Neuron (in vitro differentiated cells): ENCODE measurements around the gene AFAP1.

Source experiments
- H2AFZ ChIP-seq: one replicate; pipeline ENCODE4 v1.6.1; 2013; ENCODE audit warnings: low read depth, mild to moderate bottlenecking, inconsistent platforms, low read length, moderate library complexity
- H3K27me3 ChIP-seq: one replicate; pipeline ENCODE4 v1.6.1; 2013; ENCODE audit warnings: low read length; ENCODE audit not compliant: insufficient read depth
- H3K36me3 ChIP-seq: one replicate; pipeline ENCODE4 v1.6.1; 2013; ENCODE audit warnings: low read length; ENCODE audit not compliant: insufficient read depth
- H3K4me1 ChIP-seq: one replicate; pipeline ENCODE4 v1.6.1; 2013; ENCODE audit warnings: low read length; ENCODE audit not compliant: insufficient read depth
- H3K4me3 ChIP-seq: 2 replicates; pipeline ENCODE4 v1.5.1; 2013; ENCODE audit warnings: mild to moderate bottlenecking, low read length, moderate library complexity
- H3K9me3 ChIP-seq: one replicate; pipeline ENCODE4 v1.6.1; 2013; ENCODE audit warnings: low read length

Gene AFAP1

DNA sequence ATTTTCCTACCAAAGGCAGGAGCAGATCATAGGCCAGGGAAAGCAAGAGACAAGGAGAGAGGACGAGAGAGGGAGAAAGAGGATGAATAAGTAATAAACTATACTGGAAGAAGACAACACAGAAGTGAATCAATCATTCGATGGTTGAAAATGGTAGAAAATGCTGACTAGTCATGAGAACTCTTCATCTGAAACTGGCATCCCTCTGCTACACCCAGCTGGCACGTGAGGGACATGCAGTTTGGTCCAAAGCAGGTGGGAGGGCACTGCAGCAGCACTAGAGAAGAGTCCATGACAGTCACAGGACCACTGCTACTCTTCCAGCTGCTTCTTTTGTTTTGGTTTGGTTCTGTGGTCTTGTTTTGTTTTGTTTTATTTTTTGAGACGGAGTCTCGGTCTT, 74.1 kb downstream of the AFAP1 start:
- Histone ChIP-seq H3K4me3 (no peak overlapping the region), H2AFZ (no peak overlapping the region), H3K9me3 (no peaks in the 10 kb centered on the region), H3K4me1 (peaks cover 6% of the 10 kb centered on the region), H3K27me3 (no peaks in the 10 kb centered on the region), H3K36me3 (peaks cover 3% of the 10 kb centered on the region)

DNA sequence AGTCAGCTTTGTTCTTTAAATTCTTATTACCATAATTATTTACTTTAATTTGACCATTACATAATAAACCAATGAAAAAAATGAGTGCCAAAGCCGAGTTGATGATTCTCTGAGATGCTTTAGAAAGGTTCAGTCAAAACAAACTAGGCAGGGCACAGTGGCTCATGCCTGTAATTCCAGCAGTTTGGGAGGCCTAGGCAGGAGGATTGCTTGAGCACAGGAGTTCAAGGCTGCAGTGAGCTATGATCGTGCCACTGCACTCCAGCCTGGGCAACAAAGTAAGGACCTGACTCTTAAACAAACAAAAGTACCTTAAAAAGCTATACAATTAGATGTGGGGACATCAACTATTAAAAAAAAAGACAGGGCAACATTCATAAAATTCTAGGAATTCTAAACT, 75.0 kb downstream of the AFAP1 start:
- no peaks in the 10 kb centered on the region for H3K27me3 ChIP-seq
- no peak overlapping the region for H2AFZ ChIP-seq
- H3K4me1 ChIP-seq, result peaks cover 6% of the 10 kb centered on the region
- no peak overlapping the region for H3K4me3 ChIP-seq
- no peaks in the 10 kb centered on the region for H3K9me3 ChIP-seq
- H3K36me3 ChIP-seq, result peaks cover 3% of the 10 kb centered on the region

DNA sequence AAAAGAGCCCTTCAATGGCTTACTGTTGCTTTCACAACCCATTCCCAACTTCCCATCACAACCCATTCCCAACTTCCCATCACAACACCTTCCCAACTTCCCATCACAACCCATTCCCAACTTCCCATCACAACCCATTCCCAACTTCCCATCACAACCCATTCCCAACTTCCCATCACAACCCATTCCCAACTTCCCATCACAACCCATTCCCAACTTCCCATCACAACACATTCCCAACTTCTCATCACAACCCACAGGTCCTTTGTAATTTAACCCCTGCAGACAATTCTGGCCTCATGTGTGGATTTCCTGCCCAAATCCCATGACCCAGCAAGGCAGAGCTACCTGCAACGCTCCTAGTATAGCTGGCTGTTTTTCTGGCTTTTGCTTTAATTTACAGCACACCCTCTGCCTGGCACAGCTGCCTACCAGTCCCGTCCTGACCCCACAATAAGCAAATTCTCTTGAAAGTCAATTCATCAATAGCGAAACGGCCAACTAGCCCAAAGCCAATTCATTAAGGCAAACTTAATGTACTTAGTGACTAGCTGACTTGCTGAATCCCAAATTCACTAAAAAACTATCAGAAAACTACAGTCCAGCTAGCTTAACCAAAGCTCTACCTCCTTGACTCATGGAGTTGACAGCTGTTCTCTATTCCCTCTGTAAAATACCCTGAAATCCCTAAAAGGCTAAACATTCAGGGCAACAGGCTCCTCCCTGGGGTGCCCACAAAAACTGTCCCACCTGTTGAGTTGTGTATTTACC, 75.6 kb downstream of the AFAP1 start:
- Histone ChIP-seq H3K4me3 (no peak overlapping the region), H2AFZ (no peak overlapping the region), H3K9me3 (no peaks in the 10 kb centered on the region), H3K36me3 (peaks cover 2% of the 10 kb centered on the region), H3K4me1 (peaks cover 6% of the 10 kb centered on the region), H3K27me3 (no peaks in the 10 kb centered on the region)

DNA sequence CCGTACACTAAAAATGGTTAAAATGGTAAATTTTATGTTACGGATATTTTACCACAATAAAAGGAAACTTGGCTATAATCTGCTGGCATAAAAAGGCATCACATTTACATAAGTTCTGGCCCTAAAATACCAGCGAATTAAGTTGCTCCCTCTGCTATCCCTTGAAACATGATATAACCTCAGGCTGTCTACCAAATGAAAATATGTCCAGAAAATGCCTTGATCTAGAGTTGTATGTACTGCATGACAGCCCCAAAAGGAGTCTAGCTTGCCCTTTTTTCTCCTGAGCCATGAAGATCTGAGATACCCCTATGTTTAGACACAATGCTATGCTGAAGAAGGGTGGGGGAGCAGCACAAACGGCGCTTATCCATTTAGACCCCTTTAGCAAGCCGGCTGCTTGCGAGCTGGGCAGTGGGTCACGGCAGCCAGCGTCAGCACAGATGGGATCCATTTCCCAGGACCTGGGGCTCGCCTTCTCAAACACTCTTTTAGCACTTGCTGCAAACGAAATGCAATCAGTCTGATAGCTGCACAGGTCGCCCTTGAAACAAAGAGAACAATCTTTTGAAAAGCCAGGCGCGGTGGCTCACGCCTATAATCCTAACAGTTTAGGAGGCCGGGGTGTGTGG, 77.0 kb downstream of the AFAP1 start:
- H3K36me3 ChIP-seq, result no peaks in the 10 kb centered on the region
- no peak overlapping the region for H2AFZ ChIP-seq
- H3K4me3 ChIP-seq, result no peak overlapping the region
- H3K9me3 ChIP-seq, result no peaks in the 10 kb centered on the region
- peaks cover 6% of the 10 kb centered on the region for H3K4me1 ChIP-seq
- no peaks in the 10 kb centered on the region for H3K27me3 ChIP-seq

DNA sequence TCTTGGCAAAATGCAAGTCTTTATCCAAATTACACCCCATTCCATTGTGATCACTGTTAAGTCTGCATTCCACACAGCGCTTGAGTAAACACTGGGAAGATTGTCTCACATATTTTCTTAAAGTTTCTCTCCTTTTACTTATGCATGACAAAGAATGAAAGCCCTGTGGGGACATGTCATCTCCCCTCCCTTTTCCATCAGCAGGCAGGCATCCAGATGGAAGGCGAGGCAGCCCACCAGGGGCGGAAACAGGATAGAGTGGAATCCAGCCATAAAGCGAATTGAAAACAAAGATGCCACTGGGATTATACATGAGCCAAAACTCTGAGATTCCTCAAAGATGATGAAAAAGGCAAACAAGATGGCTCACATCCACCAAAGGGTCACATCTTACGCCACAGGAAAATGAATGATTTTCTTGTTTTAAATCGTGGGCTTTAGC, 78.2 kb downstream of the AFAP1 start:
- no peak overlapping the region for H2AFZ ChIP-seq
- no peaks in the 10 kb centered on the region for H3K27me3 ChIP-seq
- H3K4me1 ChIP-seq, result peaks cover 6% of the 10 kb centered on the region
- H3K4me3 ChIP-seq, result no peak overlapping the region
- H3K9me3 ChIP-seq, result no peaks in the 10 kb centered on the region
- no peaks in the 10 kb centered on the region for H3K36me3 ChIP-seq

DNA sequence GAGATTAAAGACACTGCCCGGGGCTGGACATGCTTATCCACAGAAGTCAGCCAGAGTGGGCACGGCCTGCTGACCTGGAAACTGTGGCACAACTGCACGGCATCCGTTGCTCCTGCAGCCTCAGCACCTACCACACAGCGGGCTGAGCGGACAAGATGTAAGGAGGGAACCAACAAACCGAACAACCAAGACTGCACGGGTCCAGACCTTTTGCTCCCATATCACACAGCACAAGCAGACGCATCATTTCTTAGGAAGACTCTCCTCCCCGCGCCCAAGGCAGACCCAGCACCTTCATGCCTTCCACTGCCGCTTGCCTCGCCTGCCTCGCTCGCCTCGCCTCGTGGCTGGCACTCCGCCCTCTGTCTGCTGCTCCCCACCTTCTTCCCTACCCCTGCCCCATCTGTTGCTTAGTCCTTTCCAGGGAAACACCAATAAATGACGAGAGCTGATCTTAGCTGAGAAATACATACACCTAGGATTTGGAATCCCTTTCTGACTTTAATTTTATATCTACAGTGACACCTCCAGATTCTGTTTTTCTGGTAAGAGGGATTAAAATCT, 79.0 kb downstream of the AFAP1 start:
- Histone ChIP-seq H3K4me1 (peaks cover 6% of the 10 kb centered on the region), H3K36me3 (no peaks in the 10 kb centered on the region), H2AFZ (no peak overlapping the region), H3K4me3 (no peak overlapping the region), H3K9me3 (no peaks in the 10 kb centered on the region), H3K27me3 (no peaks in the 10 kb centered on the region)

DNA sequence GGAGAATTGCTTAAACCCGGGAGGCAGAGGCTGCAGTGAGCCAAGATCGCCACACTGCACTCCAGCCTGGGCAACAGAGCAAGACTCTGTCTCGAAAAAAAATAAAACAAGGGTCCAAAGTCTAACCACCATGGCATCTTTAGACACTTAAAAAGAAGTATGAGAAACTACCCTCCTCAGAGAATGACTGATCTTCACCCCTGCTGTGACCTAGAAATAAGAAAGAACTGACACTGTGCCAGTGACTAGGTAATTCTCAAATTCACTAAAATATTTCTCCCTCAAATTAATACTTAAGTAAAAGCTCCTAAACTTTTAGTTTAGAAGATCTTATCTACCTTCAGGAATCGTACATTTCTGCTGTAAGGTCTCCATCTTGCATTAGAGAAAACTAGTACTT, 80.3 kb downstream of the AFAP1 start:
- Histone ChIP-seq H3K4me3 (no peak overlapping the region), H3K9me3 (no peaks in the 10 kb centered on the region), H2AFZ (no peak overlapping the region), H3K27me3 (no peaks in the 10 kb centered on the region), H3K36me3 (peaks cover 3% of the 10 kb centered on the region), H3K4me1 (peaks cover 6% of the 10 kb centered on the region)

DNA sequence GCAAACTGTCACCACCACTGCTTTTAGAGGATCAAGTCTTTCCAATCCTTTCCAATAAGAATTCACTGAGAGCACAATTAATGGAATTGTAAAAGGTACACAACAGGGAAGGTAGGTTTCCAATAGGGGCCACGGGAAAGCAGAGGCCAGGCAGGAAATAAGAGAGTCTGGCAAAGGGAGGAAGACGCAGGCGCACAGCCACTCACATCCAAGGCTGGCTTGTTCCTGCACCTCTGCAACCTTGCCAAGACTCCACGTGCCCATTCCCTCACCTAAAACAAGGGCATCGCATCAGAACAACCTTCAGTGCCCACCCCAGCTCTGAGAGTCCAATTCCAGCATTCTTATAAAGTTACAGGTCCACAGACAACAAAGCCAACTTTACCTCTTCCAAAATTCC, 81.2 kb downstream of the AFAP1 start:
- no peak overlapping the region for H2AFZ ChIP-seq
- peaks cover 10% of the 10 kb centered on the region for H3K36me3 ChIP-seq
- H3K4me1 ChIP-seq, result peaks cover 6% of the 10 kb centered on the region
- no peak overlapping the region for H3K4me3 ChIP-seq
- H3K27me3 ChIP-seq, result no peaks in the 10 kb centered on the region
- H3K9me3 ChIP-seq, result no peaks in the 10 kb centered on the region

DNA sequence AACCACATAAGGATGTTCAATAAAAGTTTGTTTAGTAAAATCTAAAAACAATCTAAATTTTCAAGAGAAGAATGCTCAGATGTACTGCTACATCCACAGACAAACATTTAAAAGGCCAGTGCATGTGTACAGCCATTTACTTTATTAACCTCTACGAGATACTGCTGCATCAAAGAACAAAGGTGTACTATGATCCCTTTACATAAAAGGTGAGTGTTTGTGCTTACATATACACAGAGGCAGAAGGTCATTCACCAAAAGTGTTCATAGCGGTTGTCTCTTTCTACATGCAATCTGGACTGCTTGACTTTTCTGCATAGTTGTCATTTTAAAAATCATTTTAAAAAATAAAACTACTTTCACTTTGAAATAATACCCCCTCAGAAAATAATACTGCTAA, 81.7 kb downstream of the AFAP1 start:
- Histone ChIP-seq H3K27me3 (no peaks in the 10 kb centered on the region), H3K4me1 (peaks cover 6% of the 10 kb centered on the region), H3K9me3 (no peaks in the 10 kb centered on the region), H3K36me3 (peaks cover 11% of the 10 kb centered on the region), H3K4me3 (no peak overlapping the region), H2AFZ (no peak overlapping the region)

DNA sequence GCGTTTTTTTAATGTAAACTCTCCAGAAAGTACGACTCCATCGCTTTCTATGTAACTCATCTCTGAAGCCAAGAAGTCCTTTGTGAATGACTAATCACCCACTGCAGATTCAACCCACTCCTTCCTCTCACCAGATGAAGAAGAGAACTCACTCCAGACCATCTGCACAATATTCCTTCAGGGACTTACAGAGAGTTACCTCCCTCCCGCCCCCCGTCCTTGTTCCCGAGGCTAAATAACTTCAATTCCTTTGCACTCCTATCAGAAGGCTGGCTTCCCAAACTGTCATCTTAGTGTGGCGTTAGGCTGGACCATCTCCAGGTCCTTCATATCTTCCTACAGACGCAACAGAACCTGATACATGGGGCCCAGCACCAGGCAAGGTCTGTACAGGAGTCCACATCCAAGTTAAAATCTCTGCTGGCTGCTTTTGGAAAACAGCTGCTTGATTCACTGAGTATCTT, 82.4 kb downstream of the AFAP1 start:
- Histone ChIP-seq H3K27me3 (no peaks in the 10 kb centered on the region), H3K4me1 (peaks cover 6% of the 10 kb centered on the region), H2AFZ (no peak overlapping the region), H3K4me3 (no peak overlapping the region), H3K9me3 (no peaks in the 10 kb centered on the region), H3K36me3 (peaks cover 14% of the 10 kb centered on the region)

DNA sequence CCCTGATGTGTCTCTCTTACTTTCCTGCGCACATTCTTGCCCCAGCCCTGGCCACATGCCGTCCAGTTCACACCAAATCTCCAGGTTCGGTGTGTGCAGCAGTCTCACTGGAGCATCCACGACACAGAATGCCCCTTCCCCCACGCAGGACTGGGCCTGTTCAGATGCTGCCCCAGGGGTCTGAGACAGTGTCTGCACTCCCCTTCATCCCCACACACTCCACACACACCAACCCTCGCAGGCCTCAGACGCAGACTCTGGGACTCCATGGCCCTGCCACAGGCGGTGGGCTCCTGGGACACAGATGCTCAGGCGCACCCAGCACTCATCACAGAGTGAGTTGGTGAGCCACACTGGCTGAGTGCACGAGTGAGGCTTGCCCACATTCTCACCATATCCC, 83.9 kb downstream of the AFAP1 start:
- Histone ChIP-seq H3K27me3 (no peaks in the 10 kb centered on the region), H3K4me1 (no peaks in the 10 kb centered on the region), H3K4me3 (no peak overlapping the region), H3K36me3 (peaks cover 14% of the 10 kb centered on the region), H2AFZ (no peak overlapping the region), H3K9me3 (no peaks in the 10 kb centered on the region)

DNA sequence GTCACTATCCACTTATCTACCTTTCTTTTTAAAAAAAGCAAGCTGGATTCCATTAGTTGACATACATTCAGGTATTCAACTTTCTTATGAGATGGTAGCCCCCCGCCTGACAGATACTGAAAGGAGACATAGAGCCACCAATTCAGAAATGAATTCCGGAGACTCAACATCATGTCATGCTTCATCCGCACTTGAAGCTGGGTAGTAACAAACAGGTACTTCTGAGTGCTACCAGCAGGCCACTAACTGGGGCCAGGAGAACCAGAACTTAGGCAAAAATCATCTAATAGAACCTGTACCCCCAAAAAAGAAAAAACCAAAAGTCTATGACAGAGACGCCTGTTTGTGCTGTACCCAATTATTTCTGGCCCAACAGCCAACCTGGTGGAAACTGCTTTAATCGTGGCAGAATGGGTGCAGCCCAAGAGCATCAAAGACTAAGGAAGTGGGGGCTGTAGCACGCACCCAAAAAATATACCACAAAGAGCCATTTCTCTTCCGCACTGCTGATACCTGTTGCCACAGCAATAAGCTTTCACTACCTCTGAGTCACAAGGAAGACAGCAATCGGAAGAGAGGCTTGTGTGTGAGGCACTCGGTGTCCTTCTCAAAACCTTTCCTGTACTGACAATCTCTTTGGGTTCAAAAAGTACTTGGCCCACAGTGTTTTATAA, 84.8 kb downstream of the AFAP1 start:
- H3K27me3 ChIP-seq, result no peaks in the 10 kb centered on the region

DNA sequence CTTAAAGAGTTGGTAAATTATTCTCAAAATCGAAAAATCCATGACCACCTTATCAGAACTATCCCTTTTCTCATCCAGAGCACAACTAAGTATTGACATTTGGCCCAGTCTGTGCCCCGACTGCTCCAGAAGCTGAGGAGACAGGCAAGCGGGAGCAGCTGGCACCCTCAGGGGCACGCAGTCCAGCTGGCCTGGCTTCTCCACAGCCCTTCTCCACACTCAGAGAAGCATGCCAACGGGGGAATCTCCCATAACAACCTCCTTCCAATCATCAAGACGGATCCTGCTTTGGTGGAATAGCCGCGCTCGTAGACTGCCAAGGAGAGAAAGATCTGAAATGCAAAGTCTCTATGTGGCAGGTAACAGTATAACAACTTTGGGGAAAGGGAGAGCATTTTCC, 85.4 kb downstream of the AFAP1 start:
- no peaks in the 10 kb centered on the region for H3K27me3 ChIP-seq
- H3K4me3 ChIP-seq, result no peak overlapping the region
- no peaks in the 10 kb centered on the region for H3K4me1 ChIP-seq
- peaks cover 14% of the 10 kb centered on the region for H3K36me3 ChIP-seq
- H2AFZ ChIP-seq, result no peak overlapping the region
- no peaks in the 10 kb centered on the region for H3K9me3 ChIP-seq

More for the DNA sequence above, 84.8 kb downstream of the AFAP1 start:
- H3K4me3 ChIP-seq, result no peak overlapping the region
- no peaks in the 10 kb centered on the region for H3K9me3 ChIP-seq
- peaks cover 14% of the 10 kb centered on the region for H3K36me3 ChIP-seq
- no peaks in the 10 kb centered on the region for H3K4me1 ChIP-seq
- no peak overlapping the region for H2AFZ ChIP-seq
